ENCODE results near the gene STAT4. TPM values are rescaled to one million over a fixed set of nuclear protein-coding genes. Genes with fewer than 3 reads are reported as not detected.

Gene STAT4
- polyA plus RNA-seq, 1 donor: 3.7 TPM

DNA sequence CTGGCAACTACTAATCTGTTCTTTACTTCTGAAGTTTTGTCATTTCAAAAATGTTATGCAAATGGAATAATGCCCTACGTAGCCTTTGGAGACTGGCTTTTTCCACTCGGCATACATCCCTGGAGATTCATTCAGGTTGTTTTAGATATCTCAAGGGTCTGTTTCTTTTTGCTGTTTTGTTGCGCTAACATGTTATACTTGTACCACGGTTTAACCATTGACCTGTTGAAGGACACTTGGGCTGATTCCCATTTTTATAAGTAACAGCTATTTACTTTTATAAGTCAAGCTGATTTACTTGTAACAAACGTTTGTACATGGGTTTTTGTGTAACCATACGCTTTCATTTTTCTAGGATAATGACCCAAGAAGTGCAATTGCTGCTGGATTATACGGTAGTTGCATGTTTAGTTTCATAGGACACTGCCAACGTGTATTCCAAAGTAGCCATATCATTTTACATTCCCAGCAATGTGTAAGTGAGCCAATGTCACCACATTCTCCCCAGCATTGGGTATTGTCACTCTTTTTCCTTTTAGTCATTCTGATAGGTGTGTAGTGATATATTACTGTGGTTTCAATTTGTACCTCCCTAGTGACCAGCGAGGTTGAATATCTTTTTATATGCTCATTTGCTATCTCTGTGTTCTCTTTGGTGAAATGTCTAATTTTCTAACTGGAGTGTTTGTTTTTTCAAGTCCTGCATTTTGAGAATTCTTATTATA, 36.5 kb upstream of the STAT4 start:
- Histone ChIP-seq H3K36me3 (ENCODE audit: control insufficient read depth, insufficient read depth, low read length) (no peaks in the 10 kb centered on the region), H3K4me3 (ENCODE audit: low read length) (no peak overlapping the region), H3K27ac (ENCODE audit: low read length) (no peak overlapping the region), H3K4me1 (ENCODE audit: control insufficient read depth, insufficient read depth, low read length) (peaks cover 11% of the 10 kb centered on the region), H3K27me3 (ENCODE audit: control insufficient read depth, insufficient read depth, low read length) (no peaks in the 10 kb centered on the region), H3K9me3 (ENCODE audit: control insufficient read depth, low read depth, low read length) (no peaks in the 10 kb centered on the region)
- DNase-seq: no peak
- WGBS (ENCODE audit: insufficient coverage, low lambda C conversion rate): 94% methylated on average over 2 of the region's 9 CpGs

DNA sequence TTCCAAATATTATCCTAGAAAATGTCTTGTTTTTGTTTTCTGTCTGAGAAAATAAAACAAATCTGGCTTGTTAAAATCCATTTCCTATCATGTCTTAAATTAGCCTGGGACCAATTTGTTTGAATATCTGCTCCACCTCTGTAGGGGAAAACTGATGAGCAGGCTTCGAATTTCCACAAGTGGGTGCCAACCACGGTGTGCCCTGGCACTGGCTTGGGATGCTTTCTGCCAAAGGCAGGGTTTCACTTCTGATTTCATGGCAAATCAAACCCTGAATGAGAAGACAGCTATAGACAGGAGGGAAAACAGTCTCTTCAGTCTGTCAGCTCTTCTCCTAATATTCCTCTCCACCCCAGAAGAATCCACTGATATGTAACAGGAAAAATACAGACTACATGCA, 33.7 kb upstream of the STAT4 start:
- Histone ChIP-seq H3K27me3 (ENCODE audit: control insufficient read depth, insufficient read depth, low read length) (no peaks in the 10 kb centered on the region), H3K36me3 (ENCODE audit: control insufficient read depth, insufficient read depth, low read length) (no peaks in the 10 kb centered on the region), H3K27ac (ENCODE audit: low read length) (no peak overlapping the region), H3K4me3 (ENCODE audit: low read length) (no peak overlapping the region), H3K4me1 (ENCODE audit: control insufficient read depth, insufficient read depth, low read length) (peaks cover 11% of the 10 kb centered on the region), H3K9me3 (ENCODE audit: control insufficient read depth, low read depth, low read length) (no peaks in the 10 kb centered on the region)
- WGBS (ENCODE audit: insufficient coverage, low lambda C conversion rate): no CpG with 5 or more reads among the region's 2 CpGs
- DNase-seq: no peak

DNA sequence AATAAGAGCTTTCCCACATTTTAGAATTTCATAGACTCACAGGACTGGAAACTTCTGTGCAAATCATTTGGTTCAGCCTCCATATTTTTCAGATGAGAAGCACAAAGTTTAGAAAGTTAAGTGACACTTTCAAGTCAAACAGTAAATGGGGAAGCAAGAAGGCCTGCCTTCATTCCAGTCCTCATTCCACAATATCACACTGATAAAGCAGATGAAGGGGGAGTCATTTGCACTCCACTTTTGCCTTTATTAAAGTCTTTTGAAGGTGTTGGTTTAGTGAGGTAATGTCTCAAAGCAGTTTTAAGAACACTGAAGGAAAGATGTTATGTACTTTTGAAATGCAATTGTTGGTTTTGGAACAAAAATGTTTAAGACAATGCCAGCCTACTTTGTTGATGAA, 32.7 kb upstream of the STAT4 start:
- DNase-seq: no peak
- Histone ChIP-seq H3K4me3 (ENCODE audit: low read length) (no peak overlapping the region), H3K4me1 (ENCODE audit: control insufficient read depth, insufficient read depth, low read length) (peaks cover 21% of the 10 kb centered on the region), H3K27ac (ENCODE audit: low read length) (no peak overlapping the region), H3K9me3 (ENCODE audit: control insufficient read depth, low read depth, low read length) (no peaks in the 10 kb centered on the region), H3K36me3 (ENCODE audit: control insufficient read depth, insufficient read depth, low read length) (no peaks in the 10 kb centered on the region), H3K27me3 (ENCODE audit: control insufficient read depth, insufficient read depth, low read length) (no peaks in the 10 kb centered on the region)

- no peaks in the 10 kb centered on the region for H3K36me3 ChIP-seq (ENCODE audit: control insufficient read depth, insufficient read depth, low read length)
- peak overlapping the region; percentile 10 for H3K27ac ChIP-seq (ENCODE audit: low read length)
- no peak overlapping the region for H3K4me3 ChIP-seq (ENCODE audit: low read length)
- no peaks in the 10 kb centered on the region for H3K27me3 ChIP-seq (ENCODE audit: control insufficient read depth, insufficient read depth, low read length)
- H3K9me3 ChIP-seq (ENCODE audit: control insufficient read depth, low read depth, low read length): no peaks in the 10 kb centered on the region
- peaks cover 23% of the 10 kb centered on the region for H3K4me1 ChIP-seq (ENCODE audit: control insufficient read depth, insufficient read depth, low read length)
- peak in 1 of 2 donors; percentile 56 for DNase-seq
- WGBS (ENCODE audit: insufficient coverage, low lambda C conversion rate): no CpG with 5 or more reads among the region's 2 CpGs
Measured at GRCh38 chr2:191183081-191183480, 32.3 kb upstream of the STAT4 start.

GRCh38 chr2:191180713-191181112, 29.9 kb upstream of the STAT4 start:
- no peaks in the 10 kb centered on the region for H3K27me3 ChIP-seq (ENCODE audit: control insufficient read depth, insufficient read depth, low read length)
- no peaks in the 10 kb centered on the region for H3K9me3 ChIP-seq (ENCODE audit: control insufficient read depth, low read depth, low read length)
- H3K36me3 ChIP-seq (ENCODE audit: control insufficient read depth, insufficient read depth, low read length): no peaks in the 10 kb centered on the region
- H3K4me1 ChIP-seq (ENCODE audit: control insufficient read depth, insufficient read depth, low read length): peaks cover 39% of the 10 kb centered on the region
- no peak for DNase-seq
- H3K4me3 ChIP-seq (ENCODE audit: low read length): no peak overlapping the region
- no peak overlapping the region for H3K27ac ChIP-seq (ENCODE audit: low read length)

GRCh38 chr2:191180276-191180675, 29.5 kb upstream of the STAT4 start:
- WGBS (ENCODE audit: insufficient coverage, low lambda C conversion rate): no CpG with 5 or more reads among the region's 2 CpGs
- H3K4me1 ChIP-seq (ENCODE audit: control insufficient read depth, insufficient read depth, low read length): peaks cover 39% of the 10 kb centered on the region
- no peaks in the 10 kb centered on the region for H3K27me3 ChIP-seq (ENCODE audit: control insufficient read depth, insufficient read depth, low read length)
- no peaks in the 10 kb centered on the region for H3K9me3 ChIP-seq (ENCODE audit: control insufficient read depth, low read depth, low read length)
- no peaks in the 10 kb centered on the region for H3K36me3 ChIP-seq (ENCODE audit: control insufficient read depth, insufficient read depth, low read length)
- no peak overlapping the region for H3K4me3 ChIP-seq (ENCODE audit: low read length)
- DNase-seq: no peak
- no peak overlapping the region for H3K27ac ChIP-seq (ENCODE audit: low read length)

DNA sequence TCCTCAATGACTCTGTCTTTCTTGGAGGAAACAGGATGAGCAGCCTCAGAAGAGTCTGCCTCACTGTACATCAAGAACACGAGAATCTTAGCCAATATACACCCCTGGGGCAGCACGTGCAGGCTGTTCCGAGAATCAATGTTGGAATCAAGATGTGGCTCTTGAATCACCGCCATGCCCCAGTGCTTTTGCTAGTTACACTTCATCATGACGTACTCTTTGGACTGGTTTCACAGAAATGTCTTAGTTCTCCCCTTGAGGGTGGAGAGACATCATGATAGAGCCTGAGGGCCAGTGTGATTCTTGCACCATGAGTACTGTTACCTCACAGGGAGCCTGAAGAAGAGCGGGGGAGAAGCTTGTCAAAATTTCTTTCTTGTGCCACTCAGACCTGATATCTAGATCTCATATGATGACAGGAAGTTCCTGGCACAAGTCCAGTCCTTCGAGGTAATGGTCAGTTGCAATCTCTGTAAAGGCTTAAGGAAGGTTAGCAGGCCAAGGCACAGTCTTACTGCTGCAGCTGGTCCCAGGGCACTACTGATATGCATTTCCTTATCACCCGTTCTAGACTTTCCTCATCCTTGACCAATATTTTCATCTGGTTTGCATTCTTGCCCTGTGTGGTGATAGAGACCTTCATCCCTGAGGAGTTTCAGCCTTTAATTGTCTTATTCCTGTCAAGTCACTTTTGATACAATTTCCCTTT, 28.2 kb upstream of the STAT4 start:
- Histone ChIP-seq H3K36me3 (ENCODE audit: control insufficient read depth, insufficient read depth, low read length) (no peaks in the 10 kb centered on the region), H3K27me3 (ENCODE audit: control insufficient read depth, insufficient read depth, low read length) (no peaks in the 10 kb centered on the region), H3K4me1 (ENCODE audit: control insufficient read depth, insufficient read depth, low read length) (peaks cover 39% of the 10 kb centered on the region), H3K27ac (ENCODE audit: low read length) (peak overlapping the region; percentile 44), H3K4me3 (ENCODE audit: low read length) (no peak overlapping the region), H3K9me3 (ENCODE audit: control insufficient read depth, low read depth, low read length) (no peaks in the 10 kb centered on the region)
- peak in 1 of 2 donors; percentile 22 for DNase-seq
- no CpG with 5 or more reads among the region's 8 CpGs for WGBS (ENCODE audit: insufficient coverage, low lambda C conversion rate)

DNA sequence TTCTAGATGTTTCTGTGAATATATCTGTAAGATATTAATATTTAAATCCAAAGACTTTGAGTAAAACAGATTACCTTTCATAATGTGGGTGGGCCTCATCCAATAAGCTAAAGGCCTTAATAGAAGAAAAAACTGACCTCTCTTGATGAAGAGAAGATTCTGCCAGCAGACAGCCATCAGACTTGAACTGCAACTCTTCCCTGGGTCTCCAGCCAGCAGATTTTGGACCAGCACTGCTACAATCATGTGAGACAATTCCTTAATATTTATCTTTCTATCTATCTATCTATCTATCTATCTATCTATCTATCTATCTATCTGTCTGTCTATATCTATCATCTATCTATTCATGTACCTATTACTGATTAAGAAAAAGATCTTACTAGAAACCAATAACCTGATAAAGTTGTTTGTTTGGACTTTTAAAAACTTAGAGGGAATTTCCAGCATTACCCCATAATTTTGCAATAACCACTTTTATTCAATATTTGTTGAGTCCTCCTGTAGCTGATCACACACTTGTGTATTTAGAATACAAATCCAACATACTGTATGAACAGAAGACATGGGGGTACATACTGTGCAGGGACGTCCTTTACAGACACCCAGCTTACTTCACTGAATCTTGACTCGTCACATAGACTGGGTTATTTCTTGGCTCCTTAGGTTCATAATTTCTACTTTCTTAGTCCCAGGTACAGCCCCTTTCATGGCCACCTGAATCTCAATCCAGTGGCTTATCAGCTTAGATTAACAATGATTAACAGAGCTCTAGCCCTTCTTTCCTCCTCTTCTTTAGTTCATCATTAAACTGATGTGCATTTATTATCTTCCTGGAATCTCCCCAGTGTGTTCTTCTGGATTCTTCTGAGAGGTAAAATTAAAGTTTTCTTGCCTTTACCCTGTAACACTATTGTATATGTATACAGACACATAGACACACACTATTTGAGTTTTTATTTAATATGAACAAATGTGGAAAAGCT, 27.2 kb upstream of the STAT4 start:
- H3K27me3 ChIP-seq (ENCODE audit: control insufficient read depth, insufficient read depth, low read length): no peaks in the 10 kb centered on the region
- no peak overlapping the region for H3K4me3 ChIP-seq (ENCODE audit: low read length)
- H3K4me1 ChIP-seq (ENCODE audit: control insufficient read depth, insufficient read depth, low read length): peaks cover 33% of the 10 kb centered on the region
- DNase-seq: peak in 1 of 2 donors; percentile 26
- WGBS (ENCODE audit: insufficient coverage, low lambda C conversion rate): 17% methylated on average over 1 of the region's 2 CpGs
- peak overlapping the region; percentile 44 for H3K27ac ChIP-seq (ENCODE audit: low read length)
- H3K9me3 ChIP-seq (ENCODE audit: control insufficient read depth, low read depth, low read length): no peaks in the 10 kb centered on the region
- no peaks in the 10 kb centered on the region for H3K36me3 ChIP-seq (ENCODE audit: control insufficient read depth, insufficient read depth, low read length)

GRCh38 chr2:191176801-191177438, 26.1 kb upstream of the STAT4 start:
- peaks cover 30% of the 10 kb centered on the region for H3K4me1 ChIP-seq (ENCODE audit: control insufficient read depth, insufficient read depth, low read length)
- H3K9me3 ChIP-seq (ENCODE audit: control insufficient read depth, low read depth, low read length): no peaks in the 10 kb centered on the region
- peak overlapping the region; percentile 8 for H3K27ac ChIP-seq (ENCODE audit: low read length)
- H3K4me3 ChIP-seq (ENCODE audit: low read length): no peak overlapping the region
- WGBS (ENCODE audit: insufficient coverage, low lambda C conversion rate): no CpG with 5 or more reads among the region's 2 CpGs
- peak; percentile 9 to 30 for DNase-seq
- no peaks in the 10 kb centered on the region for H3K36me3 ChIP-seq (ENCODE audit: control insufficient read depth, insufficient read depth, low read length)
- H3K27me3 ChIP-seq (ENCODE audit: control insufficient read depth, insufficient read depth, low read length): no peaks in the 10 kb centered on the region

DNA sequence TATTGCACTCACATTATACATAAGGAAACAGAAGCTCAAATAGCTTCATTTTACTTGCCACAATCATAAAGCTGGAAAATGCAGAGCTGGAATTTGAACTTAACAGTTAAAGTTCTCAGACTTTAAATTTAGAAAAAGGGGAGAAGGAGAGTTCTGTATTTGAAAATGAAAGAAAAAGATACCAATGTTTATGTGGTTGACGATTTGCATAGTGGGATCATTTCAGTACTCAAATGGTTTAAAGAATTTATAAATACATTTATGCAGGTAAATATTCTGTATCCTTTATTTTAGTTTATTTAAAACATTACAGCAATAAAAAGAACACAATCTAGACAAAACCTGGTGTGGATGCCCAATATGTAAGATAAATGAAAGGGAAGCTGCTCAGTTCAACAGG, 25.5 kb upstream of the STAT4 start:
- no peaks in the 10 kb centered on the region for H3K36me3 ChIP-seq (ENCODE audit: control insufficient read depth, insufficient read depth, low read length)
- no peak overlapping the region for H3K4me3 ChIP-seq (ENCODE audit: low read length)
- H3K9me3 ChIP-seq (ENCODE audit: control insufficient read depth, low read depth, low read length): no peaks in the 10 kb centered on the region
- peaks cover 35% of the 10 kb centered on the region for H3K4me1 ChIP-seq (ENCODE audit: control insufficient read depth, insufficient read depth, low read length)
- no peak overlapping the region for H3K27ac ChIP-seq (ENCODE audit: low read length)
- WGBS (ENCODE audit: insufficient coverage, low lambda C conversion rate): 100% methylated on average over 1 of the region's 1 CpG
- no peaks in the 10 kb centered on the region for H3K27me3 ChIP-seq (ENCODE audit: control insufficient read depth, insufficient read depth, low read length)
- no peak for DNase-seq

Measured in large intestine (tissue), 3 donors.